Hepatocyte (in vitro differentiated cells): ENCODE measurements around the gene GLI1.

Experiments used
- EZH2 ChIP-seq: fragments of 200-600 bp; sonication (generic); IDR thresholded peaks from 2 replicates; pipeline ENCODE4 v1.6.1; 2016; ENCODE audit warnings: antibody characterized with exemption, mild to moderate bottlenecking, borderline replicate concordance
- EZH2phosphoT487 ChIP-seq: fragments of 200-600 bp; sonication (generic); IDR thresholded peaks from one replicate; pipeline ENCODE4 v1.6.1; 2018; ENCODE audit warnings: antibody characterized with exemption, mild to moderate bottlenecking, low read depth, moderate library complexity; ENCODE audit not compliant: unreplicated experiment, severe bottlenecking
- TF ChIP-seq, protein P1 (sequence below): fragments of 200-600 bp; sonication (generic); IDR thresholded peaks from 2 replicates; pipeline ENCODE4 v1.5.1; 2016; ENCODE audit warnings: antibody characterized with exemption, mild to moderate bottlenecking; ENCODE audit not compliant: poor library complexity

DNA sequence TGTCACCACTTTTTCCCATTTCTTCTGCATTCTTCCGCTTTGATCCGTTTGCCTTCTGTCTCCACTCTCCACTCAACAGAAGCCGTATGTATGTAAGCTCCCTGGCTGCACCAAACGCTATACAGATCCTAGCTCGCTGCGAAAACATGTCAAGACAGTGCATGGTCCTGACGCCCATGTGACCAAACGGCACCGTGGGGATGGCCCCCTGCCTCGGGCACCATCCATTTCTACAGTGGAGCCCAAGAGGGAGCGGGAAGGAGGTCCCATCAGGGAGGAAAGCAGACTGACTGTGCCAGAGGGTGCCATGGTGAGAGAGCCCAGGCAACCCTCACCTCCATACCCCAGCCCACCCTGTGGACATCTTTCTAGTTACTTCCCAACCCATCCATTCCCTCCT, 8.3 kb downstream of the GLI1 start:
- TF ChIP-seq, protein P1, sequence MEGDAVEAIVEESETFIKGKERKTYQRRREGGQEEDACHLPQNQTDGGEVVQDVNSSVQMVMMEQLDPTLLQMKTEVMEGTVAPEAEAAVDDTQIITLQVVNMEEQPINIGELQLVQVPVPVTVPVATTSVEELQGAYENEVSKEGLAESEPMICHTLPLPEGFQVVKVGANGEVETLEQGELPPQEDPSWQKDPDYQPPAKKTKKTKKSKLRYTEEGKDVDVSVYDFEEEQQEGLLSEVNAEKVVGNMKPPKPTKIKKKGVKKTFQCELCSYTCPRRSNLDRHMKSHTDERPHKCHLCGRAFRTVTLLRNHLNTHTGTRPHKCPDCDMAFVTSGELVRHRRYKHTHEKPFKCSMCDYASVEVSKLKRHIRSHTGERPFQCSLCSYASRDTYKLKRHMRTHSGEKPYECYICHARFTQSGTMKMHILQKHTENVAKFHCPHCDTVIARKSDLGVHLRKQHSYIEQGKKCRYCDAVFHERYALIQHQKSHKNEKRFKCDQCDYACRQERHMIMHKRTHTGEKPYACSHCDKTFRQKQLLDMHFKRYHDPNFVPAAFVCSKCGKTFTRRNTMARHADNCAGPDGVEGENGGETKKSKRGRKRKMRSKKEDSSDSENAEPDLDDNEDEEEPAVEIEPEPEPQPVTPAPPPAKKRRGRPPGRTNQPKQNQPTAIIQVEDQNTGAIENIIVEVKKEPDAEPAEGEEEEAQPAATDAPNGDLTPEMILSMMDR, result no peak
- no peak for TF ChIP-seq EZH2
- TF ChIP-seq EZH2phosphoT487, result no peak
